Measurements from ENCODE around the gene OR2AG1. TPM values are rescaled to one million over a fixed set of nuclear protein-coding genes. Genes with fewer than 3 reads are reported as not detected.
"Not testable (repeated sequence)": the region's sequence is repeated elsewhere in the genome, so short reads cannot be mapped to it uniquely, and the experiment has no call there.

The OR2AG1 gene
- total RNA-seq, 1 donor, result not detected

GRCh38 chr11:6755953-6756347 is 26.9 kb upstream of the OR2AG1 start:
- Histone ChIP-seq H3K9me3 (ENCODE audit: low read depth, low read length) (no peaks in the 10 kb centered on the region), H3K4me3 (ENCODE audit: low read length) (no peak overlapping the region), H3K4me1 (ENCODE audit: insufficient read depth, low read length) (no peaks in the 10 kb centered on the region), H3K27me3 (ENCODE audit: insufficient read depth, low read length) (no peaks in the 10 kb centered on the region)

GRCh38 chr11:6757373-6757967 is 25.4 kb upstream of the OR2AG1 start:
- Histone ChIP-seq H3K9me3 (ENCODE audit: low read depth, low read length) (no peaks in the 10 kb centered on the region), H3K4me3 (ENCODE audit: low read length) (no peak overlapping the region), H3K4me1 (ENCODE audit: insufficient read depth, low read length) (no peaks in the 10 kb centered on the region), H3K27me3 (ENCODE audit: insufficient read depth, low read length) (no peaks in the 10 kb centered on the region)

- no peak within 1 kb of the TSS for H3K4me3 ChIP-seq (ENCODE audit: low read length)
Observed at GRCh38 chr11:6771926-6772893, 10.6 kb upstream of the OR2AG1 start, which contains the start of gene OR2AG2. Gene OR2AG2, minus strand, starts transcription at chr11:6771976. Its CDS starts 3,019 bp downstream, at chr11:6768957.

GRCh38 chr11:6778518-6778917 is 4.3 kb upstream of the OR2AG1 start:
- Histone ChIP-seq H3K9me3 (ENCODE audit: low read depth, low read length) (no peaks in the 10 kb centered on the region), H3K4me1 (ENCODE audit: insufficient read depth, low read length) (no peaks in the 10 kb centered on the region), H3K27me3 (ENCODE audit: insufficient read depth, low read length) (peaks cover 5% of the 10 kb centered on the region), H3K4me3 (ENCODE audit: low read length) (no peak overlapping the region)

More at GRCh38 chr11:6771926-6772893, 10.6 kb upstream of the OR2AG1 start, which contains the start of gene OR2AG2:
- Histone ChIP-seq H3K27me3 (ENCODE audit: insufficient read depth, low read length) (peaks cover 3% of the 10 kb centered on the region), H3K9me3 (ENCODE audit: low read depth, low read length) (no peaks in the 10 kb centered on the region), H3K4me1 (ENCODE audit: insufficient read depth, low read length) (peaks cover 11% of the 10 kb centered on the region)

- H3K4me1 ChIP-seq (ENCODE audit: insufficient read depth, low read length), result no peaks in the 10 kb centered on the region
- peaks cover 5% of the 10 kb centered on the region for H3K27me3 ChIP-seq (ENCODE audit: insufficient read depth, low read length)
- H3K9me3 ChIP-seq (ENCODE audit: low read depth, low read length), result no peaks in the 10 kb centered on the region
- no peak overlapping the region for H3K4me3 ChIP-seq (ENCODE audit: low read length)
Observed at GRCh38 chr11:6780829-6781228, 2.0 kb upstream of the OR2AG1 start.

GRCh38 chr11:6790546-6790945 is 7.7 kb downstream of the OR2AG1 start:
- Histone ChIP-seq H3K4me1 (ENCODE audit: insufficient read depth, low read length) (no peaks in the 10 kb centered on the region), H3K9me3 (ENCODE audit: low read depth, low read length) (no peaks in the 10 kb centered on the region), H3K4me3 (ENCODE audit: low read length) (no peak overlapping the region), H3K27me3 (ENCODE audit: insufficient read depth, low read length) (no peaks in the 10 kb centered on the region)

GRCh38 chr11:6794639-6795038 is 11.8 kb downstream of the OR2AG1 start:
- H3K27me3 ChIP-seq (ENCODE audit: insufficient read depth, low read length), result no peaks in the 10 kb centered on the region
- H3K4me1 ChIP-seq (ENCODE audit: insufficient read depth, low read length), result no peaks in the 10 kb centered on the region
- no peaks in the 10 kb centered on the region for H3K9me3 ChIP-seq (ENCODE audit: low read depth, low read length)
- no peak overlapping the region for H3K4me3 ChIP-seq (ENCODE audit: low read length)

- no peak within 1 kb of the TSS for H3K4me3 ChIP-seq (ENCODE audit: low read length)
Observed at GRCh38 chr11:6799402-6799801, 16.6 kb downstream of the OR2AG1 start, which contains the start of gene OR6A2. Gene OR6A2, minus strand, starts transcription at chr11:6799689. Its CDS starts 3,981 bp downstream, at chr11:6795708.

GRCh38 chr11:6801075-6801474 is 18.3 kb downstream of the OR2AG1 start:
- H3K4me1 ChIP-seq (ENCODE audit: insufficient read depth, low read length); H3K4me3 ChIP-seq (ENCODE audit: low read length); H3K27me3 ChIP-seq (ENCODE audit: insufficient read depth, low read length); H3K9me3 ChIP-seq (ENCODE audit: low read depth, low read length): not testable (repeated sequence)

More at GRCh38 chr11:6799402-6799801, 16.6 kb downstream of the OR2AG1 start, which contains the start of gene OR6A2:
- Histone ChIP-seq H3K9me3 (ENCODE audit: low read depth, low read length) (no peaks in the 10 kb centered on the region), H3K27me3 (ENCODE audit: insufficient read depth, low read length) (no peaks in the 10 kb centered on the region), H3K4me1 (ENCODE audit: insufficient read depth, low read length) (no peaks in the 10 kb centered on the region)

GRCh38 chr11:6812390-6813005 is 29.7 kb downstream of the OR2AG1 start:
- Histone ChIP-seq H3K4me3 (ENCODE audit: low read length) (no peak overlapping the region), H3K4me1 (ENCODE audit: insufficient read depth, low read length) (no peaks in the 10 kb centered on the region), H3K27me3 (ENCODE audit: insufficient read depth, low read length) (peaks cover 14% of the 10 kb centered on the region), H3K9me3 (ENCODE audit: low read depth, low read length) (no peaks in the 10 kb centered on the region)

GRCh38 chr11:6813656-6814055 is 30.8 kb downstream of the OR2AG1 start:
- H3K27me3 ChIP-seq (ENCODE audit: insufficient read depth, low read length), result peaks cover 11% of the 10 kb centered on the region
- no peak overlapping the region for H3K4me3 ChIP-seq (ENCODE audit: low read length)
- no peaks in the 10 kb centered on the region for H3K4me1 ChIP-seq (ENCODE audit: insufficient read depth, low read length)
- H3K9me3 ChIP-seq (ENCODE audit: low read depth, low read length), result no peaks in the 10 kb centered on the region

- Histone ChIP-seq H3K27me3 (ENCODE audit: insufficient read depth, low read length) (peaks cover 3% of the 10 kb centered on the region), H3K4me1 (ENCODE audit: insufficient read depth, low read length) (no peaks in the 10 kb centered on the region), H3K4me3 (ENCODE audit: low read length) (no peak overlapping the region), H3K9me3 (ENCODE audit: low read depth, low read length) (no peaks in the 10 kb centered on the region)
Observed at GRCh38 chr11:6817694-6818093, 34.9 kb downstream of the OR2AG1 start.

GRCh38 chr11:6818967-6819366 is 36.1 kb downstream of the OR2AG1 start:
- Histone ChIP-seq H3K9me3 (ENCODE audit: low read depth, low read length) (no peaks in the 10 kb centered on the region), H3K4me1 (ENCODE audit: insufficient read depth, low read length) (no peaks in the 10 kb centered on the region), H3K4me3 (ENCODE audit: low read length) (no peak overlapping the region), H3K27me3 (ENCODE audit: insufficient read depth, low read length) (no peaks in the 10 kb centered on the region)

- Histone ChIP-seq H3K27me3 (ENCODE audit: insufficient read depth, low read length) (no peaks in the 10 kb centered on the region), H3K4me3 (ENCODE audit: low read length) (no peak overlapping the region), H3K9me3 (ENCODE audit: low read depth, low read length) (no peaks in the 10 kb centered on the region), H3K4me1 (ENCODE audit: insufficient read depth, low read length) (no peaks in the 10 kb centered on the region)
Observed at GRCh38 chr11:6824136-6824823, 41.5 kb downstream of the OR2AG1 start.

Measured in mononuclear cell (primary cell).